ENCODE measurements around the gene DCAF8L2. TPM values are rescaled to one million over a fixed set of nuclear protein-coding genes. Genes with fewer than 3 reads are reported as not detected.

DCAF8L2 gene
- total RNA-seq, 1 donor from 2014 or later: not detected

- TF ChIP-seq CTCF (IDR thresholded peaks at IDR 0.05; ENCODE audit: insufficient read depth, low read length, poor library complexity, severe bottlenecking): no peak
- Histone ChIP-seq H3K27me3 (ENCODE audit: control insufficient read depth, insufficient read depth, low read length) (no peaks in the 10 kb centered on the region), H3K36me3 (ENCODE audit: control insufficient read depth, insufficient read depth, low read length) (no peaks in the 10 kb centered on the region), H3K4me3 (ENCODE audit: low read depth, low read length) (no peak overlapping the region)
- no peak for DNase-seq (ENCODE audit: low read depth)
Measured at GRCh38 chrX:27796640-27797257, 206.6 kb downstream of the DCAF8L2 start.

- DNase-seq (ENCODE audit: low read depth): no peak
- H3K36me3 ChIP-seq (ENCODE audit: control insufficient read depth, insufficient read depth, low read length): no peaks in the 10 kb centered on the region
- H3K27me3 ChIP-seq (ENCODE audit: control insufficient read depth, insufficient read depth, low read length): no peaks in the 10 kb centered on the region
- no peak for TF ChIP-seq CTCF (IDR thresholded peaks at IDR 0.05; ENCODE audit: insufficient read depth, low read length, poor library complexity, severe bottlenecking)
- H3K4me3 ChIP-seq (ENCODE audit: low read depth, low read length): no peak overlapping the region
Measured at GRCh38 chrX:27797575-27797974, 207.4 kb downstream of the DCAF8L2 start.

Other genes starting within 250 kb of the DCAF8L2 start
- not detected in 2 replicates for gene PPP4R3C, start 127.0 kb upstream of the DCAF8L2 start, total RNA-seq
- gene MAGEB10, start 217.6 kb downstream of the DCAF8L2 start, total RNA-seq: not detected in 2 replicates